Measurements from ENCODE around the gene PAFAH1B1. TPM values are rescaled to one million over a fixed set of nuclear protein-coding genes. Genes with fewer than 3 reads are reported as not detected.

The PAFAH1B1 gene
- total RNA-seq, 1 donor from 2014 or later = 34.5 TPM

DNA sequence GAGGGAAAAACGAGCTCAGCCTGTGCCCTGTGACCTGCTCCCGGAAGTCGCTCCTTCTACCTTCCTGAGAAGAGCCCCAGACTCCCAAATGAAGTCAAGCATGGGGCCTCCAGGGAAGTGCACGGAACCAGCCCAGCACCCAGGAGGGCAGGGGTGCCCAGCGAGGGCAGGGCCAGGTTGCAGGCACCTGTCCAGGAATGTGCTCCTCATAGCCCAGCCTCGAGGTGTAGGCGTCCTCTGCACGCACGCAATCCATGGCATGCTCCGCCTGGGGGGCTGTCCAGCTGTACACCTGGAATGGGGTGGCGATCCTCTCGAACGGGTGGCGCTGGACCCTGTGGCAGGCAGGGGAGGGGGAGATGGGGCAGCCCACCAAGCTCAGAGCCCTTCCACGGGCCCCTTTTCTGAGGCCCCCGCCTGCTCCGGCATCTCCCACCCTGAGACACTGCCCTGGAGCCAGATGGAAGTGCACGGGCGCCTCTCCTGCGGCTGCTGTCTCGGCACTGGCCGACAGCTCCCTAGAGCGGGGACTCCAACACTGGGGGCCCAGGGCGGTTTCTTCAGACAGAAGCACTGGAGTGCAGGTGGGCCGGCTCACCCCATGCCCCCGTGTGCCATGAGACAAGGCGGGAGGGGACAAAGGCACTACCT lies 107.2 kb downstream of the PAFAH1B1 start:
- DNase-seq (ENCODE audit: low spot score) = no peak
- no peak for ATAC-seq

DNA sequence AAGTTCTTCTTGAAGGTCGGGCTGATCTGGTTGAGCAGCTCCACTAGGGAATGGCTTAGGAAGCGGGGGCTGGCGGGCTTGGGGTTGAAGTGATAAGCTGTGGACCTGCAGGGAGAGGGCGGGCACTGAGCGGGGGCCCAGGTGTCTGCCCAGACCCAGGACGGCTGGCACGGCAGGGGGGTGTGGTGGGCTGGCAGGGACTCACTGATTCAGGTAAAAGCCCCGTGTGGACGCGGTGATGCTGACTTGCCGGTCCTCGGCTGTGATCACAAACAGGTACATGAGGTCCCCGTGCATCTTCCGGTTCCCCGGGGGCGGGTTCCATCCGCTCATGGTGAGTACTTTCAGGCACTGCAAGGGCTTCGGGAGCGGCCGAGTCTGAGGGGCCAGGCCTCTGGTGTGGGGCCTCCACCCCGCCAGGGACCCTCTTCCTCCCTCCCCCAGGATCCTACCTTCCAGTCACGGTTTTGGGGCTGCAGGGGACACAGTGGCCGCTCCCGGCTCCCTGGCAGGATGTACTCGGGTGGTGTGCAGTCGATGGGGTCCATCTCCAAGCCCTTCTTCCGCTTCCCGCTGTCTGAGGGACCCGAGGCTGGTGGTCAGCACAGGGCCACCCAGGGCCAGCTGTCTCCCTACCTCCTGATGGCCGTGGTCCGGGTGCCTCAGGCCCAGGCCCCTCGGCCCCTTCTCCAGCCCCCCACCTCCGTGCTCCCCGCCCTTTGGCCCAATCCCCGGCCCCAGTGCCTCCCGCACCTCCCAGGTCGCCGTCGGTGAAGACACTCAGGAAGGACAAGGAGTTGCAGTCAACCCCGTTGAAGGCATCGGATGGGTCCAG lies 107.9 kb downstream of the PAFAH1B1 start:
- ATAC-seq (no peak), DNase-seq (ENCODE audit: low spot score) (no peak)

DNA sequence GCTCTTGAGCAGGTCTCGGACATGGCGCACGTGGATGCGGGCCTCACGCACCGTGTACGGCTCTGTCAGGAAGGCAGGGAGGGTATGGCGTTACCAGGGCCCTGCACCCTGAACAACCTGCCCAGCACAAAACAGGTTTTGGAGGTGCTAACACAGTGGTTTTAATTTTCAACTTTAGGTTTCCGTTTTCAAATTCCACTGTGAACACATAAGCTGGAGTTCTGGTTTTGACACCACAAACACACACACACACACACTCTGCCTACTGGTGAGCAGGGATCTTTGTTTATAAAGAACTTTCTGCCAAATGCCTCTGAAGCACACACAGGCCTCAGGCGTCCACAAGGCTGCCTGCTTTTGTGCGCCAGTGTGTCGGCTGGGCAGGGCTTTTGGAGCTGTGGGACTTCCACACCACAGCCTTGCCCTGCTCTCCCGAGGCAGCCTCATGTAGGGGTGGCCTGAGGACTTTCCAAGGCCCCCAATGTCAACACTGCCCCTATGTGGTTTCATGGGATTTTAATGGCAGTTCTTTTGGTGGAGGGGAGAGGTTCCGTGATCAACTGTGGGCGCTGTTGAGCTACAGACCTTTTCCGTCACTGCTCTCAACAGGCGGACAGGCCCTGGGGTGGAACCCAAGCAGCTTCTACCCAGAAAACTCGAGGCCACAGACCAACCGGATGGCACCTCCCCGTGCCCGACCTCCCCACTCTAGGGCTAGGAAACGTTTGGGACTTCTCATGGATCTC lies 108.7 kb downstream of the PAFAH1B1 start:
- no peak for DNase-seq (ENCODE audit: low spot score)
- no peak for ATAC-seq

DNA sequence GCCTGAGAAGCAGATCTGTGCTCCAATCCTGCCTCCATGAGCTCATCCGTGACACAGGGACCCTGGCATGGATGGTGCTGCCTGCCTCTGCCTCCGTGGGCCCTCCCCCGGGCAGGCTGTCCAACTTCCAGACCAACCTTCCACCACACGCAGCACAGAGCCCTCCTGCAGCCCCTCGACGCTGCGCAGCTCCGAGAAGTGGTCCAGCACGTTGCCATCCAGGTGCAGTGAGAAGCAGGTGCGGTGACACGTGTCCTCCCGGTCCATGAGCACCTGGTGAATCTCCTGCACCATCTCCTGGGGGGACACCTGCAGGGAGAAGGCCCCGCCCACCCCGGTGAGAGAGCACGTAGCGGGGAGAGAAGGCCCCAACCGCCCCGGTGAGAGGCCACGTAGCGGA lies 109.7 kb downstream of the PAFAH1B1 start:
- DNase-seq (ENCODE audit: low spot score) = no peak

DNA sequence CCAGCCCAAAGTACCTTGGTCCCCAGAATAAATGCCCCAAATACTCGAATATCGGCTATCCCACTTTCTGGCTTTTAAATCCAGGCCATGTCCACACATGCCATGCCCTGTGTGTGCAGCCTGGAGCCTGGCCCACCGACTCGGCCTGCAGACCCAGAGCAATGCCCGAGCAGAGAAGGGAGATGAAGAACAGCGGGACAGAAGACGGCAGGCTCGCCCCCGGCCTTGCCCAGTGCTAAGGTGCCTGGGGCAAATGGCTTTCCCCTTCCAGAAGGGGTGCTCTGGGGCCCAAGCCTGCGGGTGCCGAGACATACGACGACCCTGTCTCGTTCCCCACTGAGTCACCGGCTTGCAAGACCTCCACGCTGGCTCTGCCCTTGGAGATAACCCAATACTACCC lies 110.2 kb downstream of the PAFAH1B1 start:
- DNase-seq (ENCODE audit: low spot score) = no peak
- ATAC-seq = no peak

More for the DNA sequence above, 109.7 kb downstream of the PAFAH1B1 start:
- no peak for ATAC-seq

DNA sequence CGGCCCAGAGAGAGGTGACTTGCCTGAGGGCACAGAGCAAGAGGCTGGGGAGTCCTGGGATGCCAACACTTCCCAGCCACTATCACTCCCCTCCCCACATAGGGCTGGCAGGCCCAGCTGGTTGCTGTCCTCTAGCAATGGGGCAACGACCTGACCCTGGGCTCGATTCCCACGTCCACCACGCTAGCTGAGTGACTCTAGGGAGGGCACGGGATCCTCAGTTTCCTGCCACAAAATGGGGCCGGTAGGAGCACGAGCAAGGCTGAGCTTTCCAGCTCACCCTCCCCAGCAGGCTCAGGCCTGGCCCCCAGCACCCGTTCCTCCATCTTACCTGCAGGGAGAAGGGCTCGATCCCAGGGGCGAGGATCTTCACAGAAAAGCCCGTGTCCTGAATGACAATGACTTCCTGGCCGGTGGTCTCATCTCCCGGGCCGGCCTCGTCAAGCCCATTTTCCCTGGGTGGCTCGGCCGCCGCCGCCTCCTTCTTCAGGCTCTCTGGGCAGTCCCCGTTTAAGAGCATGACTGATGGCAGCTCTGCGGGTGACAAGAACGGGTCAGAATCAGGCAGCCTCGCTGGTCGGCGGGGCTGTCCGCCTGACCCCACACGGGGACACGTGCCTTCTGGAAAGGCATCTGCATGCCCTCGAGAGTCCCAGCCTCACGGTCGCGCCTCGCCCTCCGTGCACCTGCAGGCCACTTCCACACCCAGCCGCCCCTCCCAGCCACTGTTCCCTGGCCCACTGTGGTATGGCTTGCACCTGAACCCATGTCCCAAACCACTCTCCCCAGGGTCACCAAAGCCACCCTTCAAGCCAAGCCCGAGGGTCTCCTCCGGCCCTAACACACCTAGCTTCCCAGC lies 110.8 kb downstream of the PAFAH1B1 start:
- peak; percentile 76 for DNase-seq (ENCODE audit: low spot score)

DNA sequence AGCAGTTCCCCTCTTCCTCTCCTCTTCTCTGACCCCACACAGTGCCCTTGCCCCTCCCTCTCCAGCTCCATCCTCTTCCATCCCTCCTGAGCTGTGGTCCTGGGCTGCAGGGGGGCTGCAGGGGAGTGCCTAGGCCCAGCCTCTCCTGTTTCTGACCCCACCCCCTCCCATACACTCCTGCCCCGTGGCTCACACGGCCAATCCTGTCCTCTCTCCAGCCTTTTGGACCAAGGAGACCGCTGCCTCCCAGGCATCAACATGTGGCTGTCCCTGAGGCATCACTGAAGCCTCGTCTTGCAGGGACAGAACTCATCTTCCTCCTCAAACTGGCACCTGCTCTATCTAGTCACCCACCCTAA lies 111.4 kb downstream of the PAFAH1B1 start:
- no peak for ATAC-seq

More for the DNA sequence above, 110.8 kb downstream of the PAFAH1B1 start:
- ATAC-seq = peak; percentile 52

DNA sequence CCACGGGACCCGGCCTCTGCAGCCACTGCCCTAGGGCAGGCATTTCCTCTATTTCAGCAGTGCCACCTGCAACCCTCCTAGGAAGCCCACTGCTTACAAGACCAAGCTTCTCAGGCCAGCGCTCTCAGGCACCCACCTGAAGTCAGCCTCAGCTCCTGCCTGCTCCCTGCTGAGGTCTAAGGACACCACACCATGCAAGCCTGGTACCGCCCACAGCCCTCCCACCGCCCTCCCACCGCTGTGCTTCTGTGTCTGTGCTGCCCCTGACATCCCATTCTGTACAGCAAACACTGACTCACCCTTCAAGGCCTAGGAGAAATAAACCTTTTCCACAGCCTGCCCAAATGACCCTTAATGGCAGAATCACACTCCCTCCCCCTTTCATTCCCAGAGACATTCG lies 111.8 kb downstream of the PAFAH1B1 start:
- no peak for DNase-seq (ENCODE audit: low spot score)
- no peak for ATAC-seq

More for the DNA sequence above, 111.4 kb downstream of the PAFAH1B1 start:
- no peak for DNase-seq (ENCODE audit: low spot score)

DNA sequence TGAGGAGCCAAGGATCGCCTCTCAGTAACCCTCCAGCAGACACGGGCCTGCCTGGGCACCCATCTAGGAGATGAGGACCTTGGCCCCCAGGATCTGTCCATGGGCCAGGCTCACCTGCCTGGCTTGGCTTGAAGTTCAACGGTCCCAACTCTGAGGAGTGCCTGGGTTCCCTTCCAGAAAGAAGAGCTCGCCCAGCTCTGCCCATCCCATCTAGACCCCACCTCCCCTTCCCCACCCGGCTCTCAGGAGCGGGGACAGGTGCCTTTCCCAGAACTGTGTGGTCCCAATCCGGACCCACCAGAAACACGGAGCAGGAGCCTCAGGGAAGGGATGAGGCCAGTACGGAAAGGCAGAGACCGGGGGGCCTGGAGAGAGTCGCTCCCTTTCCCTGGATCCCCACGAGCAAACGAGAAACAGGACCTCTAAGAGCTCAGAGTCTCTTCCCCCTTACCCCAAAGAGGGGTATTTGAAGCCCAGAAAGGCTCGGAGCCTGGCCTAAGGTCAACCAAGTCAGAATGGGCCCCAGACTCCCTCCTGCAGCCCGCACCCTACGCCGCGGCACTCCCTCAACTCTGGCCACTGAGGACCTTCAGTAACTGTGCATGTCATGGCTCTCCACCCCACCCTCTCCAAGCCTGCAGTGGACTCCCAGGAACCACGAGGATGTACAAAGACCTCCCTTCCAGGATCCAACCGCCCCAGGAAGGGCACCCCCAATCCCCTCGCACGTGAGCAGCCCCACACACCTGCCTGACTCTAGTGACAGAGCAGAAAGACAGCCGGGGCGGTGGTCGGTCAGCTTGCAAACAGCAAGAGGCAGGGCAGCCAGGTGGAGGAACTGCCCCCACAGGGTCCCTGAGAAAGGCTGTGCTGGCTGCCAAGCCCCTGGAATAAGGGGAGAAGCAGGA lies 112.7 kb downstream of the PAFAH1B1 start:
- DNase-seq (ENCODE audit: low spot score) (no peak), ATAC-seq (no peak)

DNA sequence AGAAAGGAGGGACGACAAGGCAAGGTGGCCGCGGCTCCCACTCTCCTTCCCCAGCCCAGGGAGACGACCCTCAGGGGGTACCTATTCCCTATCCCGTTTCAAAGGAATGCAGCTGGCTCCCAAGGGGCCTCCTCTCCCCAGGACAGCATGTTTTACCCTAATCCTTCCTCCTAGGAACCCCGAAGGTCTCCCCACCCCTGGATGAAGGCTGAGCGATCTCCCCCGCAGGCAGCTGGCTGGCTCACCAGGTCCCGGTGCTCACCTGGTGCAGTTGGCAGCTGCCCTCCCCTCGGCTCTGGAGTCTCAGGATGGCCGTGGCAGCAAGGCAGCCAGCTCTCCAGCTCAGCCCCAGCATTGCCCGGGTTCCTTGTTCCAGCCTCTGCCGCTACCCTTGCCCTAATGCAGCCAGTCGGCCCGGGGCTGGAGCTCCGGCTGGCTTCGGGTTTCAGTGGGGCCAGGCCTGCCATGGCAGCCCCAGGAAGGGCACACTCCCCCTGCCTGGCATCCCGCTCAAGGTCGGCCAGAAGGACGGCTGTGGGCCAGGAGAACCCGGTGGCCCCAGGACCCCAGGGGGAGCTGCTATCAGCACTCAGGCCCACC lies 113.6 kb downstream of the PAFAH1B1 start:
- DNase-seq (ENCODE audit: low spot score) = peak; percentile 51
- ATAC-seq = no peak

DNA sequence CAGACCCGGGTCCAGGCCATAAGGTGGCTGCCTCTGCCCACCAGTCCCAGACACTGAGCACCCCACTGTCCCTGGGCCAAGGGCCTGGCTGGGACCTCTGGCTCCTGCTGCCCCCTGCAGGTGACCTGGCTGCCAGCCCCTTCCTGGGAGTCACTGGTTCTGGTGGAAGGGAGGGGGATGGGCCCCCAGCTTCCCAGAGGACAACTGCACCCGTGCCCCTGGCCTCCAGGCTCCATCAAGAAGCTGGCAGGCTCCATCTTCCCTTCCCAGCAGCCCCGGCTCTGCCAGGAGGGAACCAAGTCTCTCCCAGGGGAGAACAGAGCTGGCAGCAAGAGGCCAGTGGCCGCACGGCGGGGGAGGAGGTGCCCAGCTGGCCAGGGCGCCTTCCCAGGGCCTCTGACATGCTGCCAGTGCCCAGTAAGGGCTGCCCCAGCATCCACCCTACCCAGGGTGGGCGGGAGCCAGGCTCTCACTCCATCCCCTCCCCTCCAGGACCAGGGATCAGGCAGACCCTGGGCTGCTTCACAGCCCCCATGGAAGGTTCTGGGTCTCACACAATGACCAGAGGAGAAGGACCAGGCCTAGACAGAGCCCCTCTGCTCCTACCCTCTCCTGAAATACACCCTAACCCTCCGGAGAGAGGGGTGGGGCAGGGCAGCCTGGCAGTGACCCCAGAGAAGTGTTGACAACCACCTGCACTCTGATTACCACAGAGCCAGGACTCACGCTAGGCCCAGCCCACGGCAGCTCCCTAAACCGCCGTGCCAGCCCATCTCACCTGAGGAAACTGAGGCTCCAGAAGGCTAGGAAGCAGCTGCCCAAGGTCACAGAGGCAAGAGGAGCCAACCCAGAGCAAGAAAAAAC lies 114.5 kb downstream of the PAFAH1B1 start:
- DNase-seq (ENCODE audit: low spot score) (peak; percentile 82), ATAC-seq (peak; percentile 36)

DNA sequence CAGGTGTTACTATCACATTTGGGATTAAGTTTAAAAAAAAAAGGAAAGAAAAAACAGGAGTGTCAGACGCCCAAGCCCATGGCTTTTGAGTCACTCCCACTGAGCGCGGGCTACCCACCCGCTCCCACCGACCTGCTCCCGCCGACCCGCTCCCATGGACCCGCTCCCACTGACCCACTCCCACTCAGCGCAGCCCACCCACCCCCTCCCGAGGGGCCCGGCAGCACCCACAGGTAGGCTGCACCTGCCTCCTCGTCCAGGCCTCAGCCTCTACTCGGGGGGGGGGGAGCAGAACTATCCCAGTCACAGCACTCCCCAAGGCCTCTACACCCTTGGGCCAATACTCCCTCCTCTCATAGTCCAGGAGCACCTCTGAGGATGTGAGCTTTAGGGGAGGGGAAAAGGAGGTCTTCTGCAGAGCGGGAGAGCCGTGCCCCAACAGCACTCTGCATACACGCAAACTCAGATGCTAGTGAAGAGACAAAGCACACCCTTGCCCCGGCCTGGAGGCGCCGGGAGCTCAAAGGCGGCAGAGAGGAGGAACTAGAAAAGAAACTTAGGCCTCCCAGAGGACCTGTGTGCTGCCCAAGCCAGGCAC lies 115.2 kb downstream of the PAFAH1B1 start:
- ATAC-seq (no peak), DNase-seq (ENCODE audit: low spot score) (peak; percentile 51)

DNA sequence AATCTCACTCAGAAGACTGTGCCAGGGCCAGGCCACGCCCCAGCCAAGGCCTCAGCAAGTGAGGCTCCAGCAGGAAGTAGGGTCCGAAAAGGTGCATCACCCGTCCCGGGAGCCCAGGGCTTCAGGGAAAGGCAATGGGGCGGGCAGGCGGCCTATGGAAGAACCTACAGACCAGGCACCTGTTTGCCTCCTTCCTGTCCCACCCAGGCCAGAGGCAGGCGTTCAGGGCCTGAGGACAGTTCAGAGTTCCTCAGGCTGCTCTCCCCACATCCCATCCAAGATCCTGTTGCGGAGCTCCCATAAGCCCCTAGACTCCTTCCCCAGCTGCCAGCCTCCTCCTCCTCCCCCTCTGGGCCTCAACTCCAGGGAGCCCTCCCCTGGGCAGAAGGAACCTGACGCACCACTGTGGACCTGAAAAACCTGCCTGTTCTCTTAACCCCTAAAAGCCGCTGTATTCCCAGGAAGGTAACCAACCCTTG lies 115.8 kb downstream of the PAFAH1B1 start:
- DNase-seq (ENCODE audit: low spot score) (peak; percentile 80), ATAC-seq (peak; percentile 41)

DNA sequence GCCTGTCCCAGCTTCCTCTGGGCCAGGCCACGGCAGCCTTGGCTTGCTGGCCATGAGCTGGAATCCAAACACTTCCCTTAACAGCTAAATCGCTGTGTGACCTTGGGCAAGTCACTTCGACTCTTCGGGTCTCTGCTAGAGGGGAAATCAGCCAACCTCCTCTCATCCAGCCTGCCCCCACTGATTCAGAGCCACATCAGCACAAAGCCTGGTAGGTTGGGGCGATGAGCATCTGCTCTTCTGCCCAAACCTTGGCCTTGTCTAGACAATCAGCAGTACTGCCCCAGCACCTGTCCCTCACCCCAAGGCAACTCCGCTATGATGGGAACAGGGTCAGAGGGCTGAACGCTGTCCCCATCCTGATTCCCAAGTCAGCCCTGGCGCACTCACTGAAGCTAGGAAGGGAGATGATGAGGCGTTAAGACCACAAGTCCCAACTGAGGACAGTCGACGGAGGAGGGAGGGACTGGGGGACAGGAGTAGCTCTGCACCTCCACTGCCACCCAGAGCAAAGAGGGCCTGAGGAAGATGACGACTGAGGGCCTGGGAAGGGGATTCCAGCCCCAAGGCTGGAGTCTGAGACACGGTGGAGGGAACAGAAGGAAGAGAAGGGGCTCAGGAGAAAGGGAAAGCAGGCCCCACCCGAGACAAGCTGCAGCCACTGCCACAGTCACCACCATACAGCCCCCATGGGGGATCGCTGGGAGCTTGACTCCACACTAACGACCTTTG lies 116.8 kb downstream of the PAFAH1B1 start:
- peak; percentile 51 for DNase-seq (ENCODE audit: low spot score)

DNA sequence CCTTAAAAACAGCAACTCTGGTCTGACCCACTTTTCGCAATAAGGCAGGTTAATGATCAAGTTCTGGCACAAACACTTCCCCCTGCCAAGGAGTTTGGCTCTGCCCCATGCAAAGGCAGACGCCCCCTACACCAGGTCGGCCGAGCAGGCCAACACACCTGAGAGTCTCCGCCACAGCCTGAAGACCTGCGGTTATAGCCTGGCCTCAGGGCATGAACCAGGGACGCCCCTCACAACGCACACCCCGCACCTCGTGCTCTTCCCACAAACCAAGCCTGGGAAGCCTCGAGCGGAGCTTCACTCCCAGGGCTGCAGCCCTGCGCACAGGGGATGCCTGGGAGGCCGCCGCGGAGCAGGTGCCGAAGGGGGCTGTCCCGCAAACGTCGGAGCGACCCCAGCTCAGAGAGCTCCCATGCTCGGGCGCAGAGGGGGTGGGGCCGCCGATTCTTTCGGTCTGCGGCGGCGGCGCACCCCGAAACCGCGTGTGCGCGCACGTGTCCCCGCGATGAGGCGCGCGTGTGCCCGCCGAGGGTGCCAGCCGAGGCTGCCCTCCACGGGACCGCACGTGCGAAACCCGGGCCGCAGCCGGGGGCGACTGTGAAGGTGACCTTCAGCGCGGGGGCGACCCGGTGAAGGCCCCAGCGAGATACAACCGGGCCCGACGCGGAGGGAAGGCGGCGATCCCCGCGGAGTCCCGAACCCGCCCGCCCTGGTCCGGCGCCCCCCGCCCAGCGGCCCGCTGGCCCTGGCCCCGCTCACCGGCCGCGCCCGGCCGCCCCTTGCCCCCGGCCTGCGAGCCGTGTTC lies 117.6 kb downstream of the PAFAH1B1 start:
- ATAC-seq = peak; percentile 51
- peak; percentile 91 for DNase-seq (ENCODE audit: low spot score)

More for the DNA sequence above, 116.8 kb downstream of the PAFAH1B1 start:
- no peak for ATAC-seq

Data from left lobe of liver (tissue), 2 donors.